Loucy (cell line): Measurements from ENCODE around the gene PODNL1.

Experiments
- H2AFZ ChIP-seq: fragments of 200-600 bp; sonication (generic); 2 replicates; pipeline ENCODE4 v1.6.0; 2016; ENCODE audit warnings: antibody characterized with exemption, mild to moderate bottlenecking, low read length, moderate library complexity
- H3F3A ChIP-seq: fragments of 200-600 bp; 2 replicates; pipeline ENCODE4 v1.6.0; 2016; ENCODE audit warnings: antibody characterized with exemption, low read depth, mild to moderate bottlenecking
- H3K27me3 ChIP-seq: fragments of 200-600 bp; sonication (generic); 2 replicates; pipeline ENCODE4 v1.6.1; 2014; ENCODE audit warnings: low read length, mild to moderate bottlenecking; ENCODE audit not compliant: insufficient read depth, poor library complexity, severe bottlenecking
- H3K36me3 ChIP-seq: fragments of 200-600 bp; sonication (generic); 2 replicates; pipeline ENCODE4 v1.6.1; 2016; ENCODE audit warnings: low read length; ENCODE audit not compliant: insufficient read depth
- H3K4me1 ChIP-seq: fragments of 200-600 bp; sonication (generic); 2 replicates; pipeline ENCODE4 v1.5.1; 2014; ENCODE audit warnings: low read length, mild to moderate bottlenecking; ENCODE audit not compliant: insufficient read depth, poor library complexity, severe bottlenecking
- H3K4me2 ChIP-seq: fragments of 200-600 bp; sonication (generic); 2 replicates; pipeline ENCODE4 v1.6.0; 2014; ENCODE audit warnings: antibody characterized with exemption, low read length, low read depth, mild to moderate bottlenecking; ENCODE audit not compliant: poor library complexity, severe bottlenecking
- H3K4me3 ChIP-seq: fragments of 200-600 bp; sonication (generic); 2 replicates; pipeline ENCODE4 v1.5.1; 2014; ENCODE audit warnings: low read length, mild to moderate bottlenecking, mixed read lengths; ENCODE audit not compliant: poor library complexity, severe bottlenecking
- H3K79me2 ChIP-seq: fragments of 200-600 bp; sonication (generic); 2 replicates; pipeline ENCODE4 v1.6.1; 2014; ENCODE audit warnings: low read length; ENCODE audit not compliant: insufficient read depth
- H3K9ac ChIP-seq: fragments of 200-600 bp; sonication (generic); 2 replicates; pipeline ENCODE4 v1.6.0; 2014; ENCODE audit warnings: mild to moderate bottlenecking, low read depth, low read length, moderate library complexity; ENCODE audit not compliant: poor library complexity, severe bottlenecking
- H3K9me2 ChIP-seq: fragments of 200-600 bp; sonication (generic); replicated peaks from 2 replicates; pipeline ENCODE4 v1.6.1; 2016; ENCODE audit warnings: low read depth, low read length, mixed read lengths
- H3K9me3 ChIP-seq: fragments of 200-600 bp; sonication (generic); 2 replicates; pipeline ENCODE4 v1.6.1; 2014; ENCODE audit warnings: mild to moderate bottlenecking, antibody characterized with exemption, low read length, low read depth; ENCODE audit not compliant: insufficient read depth
- H4K20me1 ChIP-seq: fragments of 200-600 bp; sonication (generic); 2 replicates; pipeline ENCODE4 v1.6.0; 2014; ENCODE audit warnings: antibody characterized with exemption, low read length, mild to moderate bottlenecking; ENCODE audit not compliant: insufficient read depth, poor library complexity, severe bottlenecking
- CTCF ChIP-seq: fragments of 200-600 bp; sonication (generic); conservative IDR thresholded peaks from 2 replicates; pipeline ENCODE4 v1.5.1; 2014; ENCODE audit warnings: mild to moderate bottlenecking, antibody characterized with exemption, low read length
- EZH2phosphoT487 ChIP-seq: fragments of 200-600 bp; IDR thresholded peaks from 2 replicates; pipeline ENCODE4 v1.6.1; 2018; ENCODE audit warnings: antibody characterized with exemption, mild to moderate bottlenecking, moderate library complexity, borderline replicate concordance

The PODNL1 gene

GRCh38 chr19:13899912-13900584 is 38.2 kb downstream of the PODNL1 start:
- Histone ChIP-seq H3K79me2 (peaks cover 44% of the 10 kb centered on the region), H3K4me1 (peaks cover 26% of the 10 kb centered on the region), H3K36me3 (no peaks in the 10 kb centered on the region; the same call in 1 of the 2 replicates), H3K9me2 (no peaks in the 10 kb centered on the region), H3K9ac (peak overlapping the region; percentile 59), H2AFZ (no peak overlapping the region), H3K27me3 (no peaks in the 10 kb centered on the region), H3K9me3 (no peaks in the 10 kb centered on the region), H3F3A (no peaks in the 10 kb centered on the region), H3K4me2 (peak overlapping the region; percentile 57), H3K4me3 (peak overlapping the region; percentile 1), H4K20me1 (peaks cover 9% of the 10 kb centered on the region)
- TF ChIP-seq CTCF, result no peak
- TF ChIP-seq EZH2phosphoT487, result no peak

GRCh38 chr19:13899393-13899792 is 38.8 kb downstream of the PODNL1 start:
- H3K9me3 ChIP-seq, result no peaks in the 10 kb centered on the region
- H3K79me2 ChIP-seq, result peaks cover 38% of the 10 kb centered on the region
- peaks cover 9% of the 10 kb centered on the region for H4K20me1 ChIP-seq
- H3F3A ChIP-seq, result no peaks in the 10 kb centered on the region
- TF ChIP-seq CTCF, result no peak
- no peak for TF ChIP-seq EZH2phosphoT487
- no peak overlapping the region for H2AFZ ChIP-seq
- H3K4me3 ChIP-seq, result no peak overlapping the region
- no peaks in the 10 kb centered on the region for H3K27me3 ChIP-seq
- peaks cover 25% of the 10 kb centered on the region for H3K4me1 ChIP-seq
- peaks cover 3% of the 10 kb centered on the region; the same call in 1 of the 2 replicates for H3K36me3 ChIP-seq
- peak overlapping the region; percentile 59 for H3K9ac ChIP-seq
- no peaks in the 10 kb centered on the region for H3K9me2 ChIP-seq
- peak overlapping the region; percentile 57 for H3K4me2 ChIP-seq

GRCh38 chr19:13896227-13896626 is 42.0 kb downstream of the PODNL1 start:
- no peak overlapping the region for H3K4me2 ChIP-seq
- H3K9me3 ChIP-seq, result no peaks in the 10 kb centered on the region
- no peak overlapping the region for H3K9ac ChIP-seq
- H3K79me2 ChIP-seq, result peaks cover 33% of the 10 kb centered on the region
- H4K20me1 ChIP-seq, result peaks cover 9% of the 10 kb centered on the region
- no peak overlapping the region for H2AFZ ChIP-seq
- H3K4me1 ChIP-seq, result peaks cover 16% of the 10 kb centered on the region
- no peaks in the 10 kb centered on the region for H3K27me3 ChIP-seq
- TF ChIP-seq CTCF (no peak), EZH2phosphoT487 (no peak)
- peaks cover 16% of the 10 kb centered on the region; the same call in 1 of the 2 replicates for H3K36me3 ChIP-seq
- no peak overlapping the region for H3K4me3 ChIP-seq
- H3F3A ChIP-seq, result no peaks in the 10 kb centered on the region
- no peaks in the 10 kb centered on the region for H3K9me2 ChIP-seq
